GM03348 (cell line): ENCODE data around the gene GSTCD.
A peak's percentile ranks its signal among the peaks of the same experiment; 100 is the strongest.
"Not testable (repeated sequence)": the region's sequence is repeated elsewhere in the genome, so short reads cannot be mapped to it uniquely, and the experiment has no call there.

Experiments
- DNase-seq: peaks from one replicate; pipeline ENCODE4 v3.0.0; 2012; ENCODE audit warnings: low spot score

Gene GSTCD, protein sequence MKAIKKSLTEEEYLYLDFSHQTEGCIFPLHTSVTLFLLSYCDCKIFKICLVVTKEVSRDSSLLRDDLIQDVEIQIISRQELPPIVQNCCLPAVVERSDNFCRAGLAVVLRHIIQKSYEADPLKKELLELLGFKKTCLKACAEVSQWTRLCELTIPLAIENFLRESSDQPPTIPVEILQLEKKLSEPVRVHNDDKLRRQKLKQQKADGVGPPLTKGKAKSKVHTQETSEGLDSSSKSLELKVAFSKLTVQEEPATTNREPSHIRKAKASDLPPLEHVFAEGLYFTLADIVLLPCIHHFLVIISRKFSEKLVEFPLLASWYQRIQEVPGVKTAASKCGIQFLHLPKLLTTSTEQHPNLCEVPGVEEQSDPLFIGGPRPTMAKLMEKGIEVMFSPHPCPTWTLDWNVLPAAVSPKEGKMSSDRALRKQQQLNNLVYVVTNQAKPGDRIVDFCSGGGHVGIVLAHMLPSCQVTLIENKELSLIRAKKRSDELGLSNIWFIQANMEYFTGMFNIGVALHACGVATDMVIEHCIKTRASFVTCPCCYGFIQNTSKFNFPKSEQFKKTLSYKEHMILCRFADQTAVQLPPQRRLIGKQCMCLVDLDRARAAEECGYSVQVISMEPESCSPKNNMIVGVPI

DNA sequence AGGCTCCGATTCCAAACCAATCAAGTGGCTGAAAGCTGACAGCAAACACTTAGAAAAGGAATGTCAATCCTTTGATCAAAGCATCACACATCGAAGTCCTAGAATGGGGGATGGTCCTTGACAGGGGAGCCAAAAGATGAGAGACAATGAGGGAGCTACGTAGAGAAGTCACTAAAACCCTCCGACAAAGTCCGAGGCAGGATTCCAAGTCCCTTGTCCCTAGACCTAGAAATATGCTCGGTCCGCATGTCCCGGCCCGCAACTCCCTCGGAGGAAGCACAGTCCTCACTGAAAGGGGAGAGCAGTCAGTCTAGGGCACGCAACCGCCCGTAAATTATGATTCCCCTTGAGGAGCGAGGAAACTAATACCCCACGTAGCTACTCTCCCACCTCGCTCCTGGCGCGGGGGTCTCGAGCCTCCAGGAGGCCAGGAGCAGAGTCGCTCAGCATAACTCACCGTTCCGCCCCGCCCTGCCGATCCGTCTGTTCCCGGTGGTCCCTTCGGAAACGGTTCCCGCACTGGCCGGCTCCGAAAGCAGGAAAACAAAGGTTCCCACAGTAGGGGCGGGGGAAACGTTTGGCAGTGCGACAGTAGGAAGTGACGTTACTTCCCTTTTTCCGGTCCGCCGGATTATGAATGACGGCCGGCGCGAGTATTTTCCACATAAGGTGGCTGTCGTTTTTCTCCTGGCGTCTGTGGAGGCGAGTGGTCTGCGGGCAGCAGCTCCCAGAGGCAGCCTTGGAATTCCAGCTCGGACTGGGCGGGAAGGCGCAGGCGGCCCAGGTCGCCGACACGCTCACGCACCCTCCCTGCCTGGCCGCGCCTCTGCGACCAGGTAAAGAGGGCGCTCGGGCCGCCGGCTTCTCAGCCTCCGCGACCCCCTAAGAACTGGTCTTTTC lies at the start of gene GSTCD, which contains the start of gene INTS12:
TSS of gene GSTCD (plus strand) at position 604 of the 900 bp plus-strand sequence. CDS start 8,830 bp downstream, outside the sequence.
TSS of gene INTS12 (minus strand) at position 509 of the 900 bp plus-strand sequence. CDS start 8,684 bp downstream, outside the sequence.
- DNase-seq, result peak; percentile 93

DNA sequence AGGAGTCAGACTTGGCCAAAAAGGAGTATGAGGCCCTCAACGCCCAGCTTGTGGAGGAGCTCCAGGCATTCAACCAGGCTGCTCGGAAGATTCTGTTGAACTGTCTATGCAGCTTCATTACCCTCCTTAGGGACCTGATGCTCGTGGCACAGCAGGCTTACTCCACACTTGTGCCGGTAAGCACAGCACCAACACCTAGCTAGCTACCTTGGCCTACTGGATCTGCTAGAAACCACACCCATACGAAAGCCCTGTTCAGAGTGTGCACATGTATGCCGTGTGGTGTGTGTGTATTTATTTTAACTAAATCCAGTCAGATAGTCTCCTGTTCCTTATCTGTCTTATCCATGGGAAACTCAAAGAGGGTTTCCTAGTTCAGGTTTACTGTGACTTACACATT lies 49.4 kb upstream of the GSTCD start:
- no peak for DNase-seq

DNA sequence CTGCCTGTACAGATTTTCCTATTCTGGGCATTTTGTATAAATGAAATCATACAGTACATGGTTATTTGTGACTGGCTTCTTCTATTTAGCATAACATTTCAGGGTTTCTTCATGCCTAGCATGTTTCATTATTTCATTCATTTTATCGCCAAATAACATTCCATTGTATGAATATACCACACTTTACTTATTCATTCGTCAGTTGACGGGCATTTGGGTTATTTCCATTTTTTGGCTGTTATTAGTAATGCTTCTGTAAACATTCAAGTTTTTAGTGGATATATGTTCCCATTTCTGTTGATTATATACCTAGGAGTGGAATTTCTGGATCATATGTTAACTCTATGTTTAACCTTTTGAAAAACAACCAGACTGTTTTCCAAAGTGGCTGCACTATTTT lies 47.6 kb upstream of the GSTCD start:
- no peak for DNase-seq

DNA sequence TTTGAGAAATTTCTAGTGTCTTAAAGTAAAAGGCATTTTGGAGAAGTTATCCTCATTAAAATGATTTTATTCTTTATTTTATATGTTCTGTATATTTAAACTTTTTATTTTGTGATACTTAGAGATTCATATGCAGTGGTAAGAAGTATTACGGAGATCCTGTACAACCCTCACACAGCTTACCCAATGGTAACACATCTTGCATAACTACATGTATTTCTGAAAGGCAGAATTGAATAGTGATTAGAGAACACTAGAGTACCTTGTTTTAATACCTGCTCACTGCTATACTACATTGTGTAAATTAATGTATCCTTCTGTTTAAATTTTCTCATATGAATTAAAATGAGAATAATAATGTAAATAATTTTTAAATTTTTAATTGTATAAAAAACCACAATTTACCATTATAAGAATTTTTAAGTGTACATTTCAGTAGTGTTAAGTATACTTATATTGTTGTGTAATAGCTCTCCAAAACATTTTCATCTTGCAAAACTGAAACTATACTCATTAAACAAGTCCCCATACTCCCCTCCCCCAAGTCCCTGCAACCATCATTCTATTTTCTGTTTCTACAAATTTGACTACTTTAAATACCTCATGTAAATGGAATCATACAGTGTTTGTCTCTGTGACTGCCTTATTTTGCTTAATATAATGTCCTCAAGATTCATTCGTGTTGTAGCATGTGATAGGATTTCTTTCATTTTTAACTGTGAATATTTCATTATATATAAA lies 45.5 kb upstream of the GSTCD start:
- DNase-seq, result no peak

DNA sequence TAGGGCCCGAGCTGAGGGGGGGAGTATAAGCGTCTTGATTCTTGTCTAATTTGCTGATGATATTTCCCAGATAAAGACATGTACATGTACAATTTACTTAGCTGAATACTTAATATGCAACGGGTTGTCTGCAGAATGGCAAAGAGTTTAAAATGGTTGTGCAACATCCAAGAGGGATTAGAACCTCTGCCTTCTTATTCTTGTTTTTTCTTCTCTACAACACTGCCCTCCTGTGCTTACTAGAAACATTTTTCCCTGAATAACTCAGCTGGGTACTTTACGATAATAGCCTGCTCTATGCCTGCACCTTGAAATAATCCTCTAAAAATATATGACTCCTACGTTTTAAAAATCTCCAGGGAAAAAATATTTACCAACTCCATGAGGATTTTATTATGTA lies 41.9 kb upstream of the GSTCD start:
- DNase-seq, result peak; percentile 16

DNA sequence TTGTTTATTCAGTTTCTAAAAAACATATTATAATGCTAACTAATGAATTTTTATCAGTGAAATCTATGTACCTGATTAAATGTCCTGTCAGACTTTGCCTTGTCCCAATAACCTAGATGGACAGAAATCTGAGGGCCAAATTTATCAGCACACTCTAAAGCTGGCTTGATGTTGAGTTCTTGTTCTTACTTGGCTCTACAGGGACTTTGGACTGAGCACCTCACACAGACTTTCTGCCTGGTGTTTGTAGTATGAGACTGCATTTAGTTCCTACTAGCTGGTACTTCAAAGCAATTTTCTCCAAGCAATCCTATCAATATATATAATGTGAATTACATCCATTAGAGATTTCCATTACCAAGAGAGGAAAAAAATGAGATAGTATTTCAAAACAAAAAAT lies 37.9 kb upstream of the GSTCD start:
- no peak for DNase-seq

DNA sequence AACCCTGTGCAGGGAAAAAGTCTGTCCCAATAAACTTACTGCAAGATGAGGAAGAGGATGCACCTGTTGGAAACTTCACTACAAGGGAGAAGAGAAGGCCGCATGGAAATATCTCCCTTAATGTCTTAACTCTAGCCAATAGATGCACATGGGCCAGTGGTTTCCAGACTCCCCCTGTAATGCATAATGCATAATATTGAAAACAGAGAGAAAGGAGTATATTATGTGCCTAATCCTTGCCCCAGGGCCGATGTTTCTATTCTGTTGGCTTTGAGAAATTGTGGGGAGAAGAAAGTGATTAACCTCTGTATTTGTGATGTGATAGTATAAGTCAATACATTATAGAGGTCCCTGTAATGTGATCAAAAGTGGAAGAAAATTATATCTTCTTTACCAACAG lies 37.3 kb upstream of the GSTCD start:
- no peak for DNase-seq

DNA sequence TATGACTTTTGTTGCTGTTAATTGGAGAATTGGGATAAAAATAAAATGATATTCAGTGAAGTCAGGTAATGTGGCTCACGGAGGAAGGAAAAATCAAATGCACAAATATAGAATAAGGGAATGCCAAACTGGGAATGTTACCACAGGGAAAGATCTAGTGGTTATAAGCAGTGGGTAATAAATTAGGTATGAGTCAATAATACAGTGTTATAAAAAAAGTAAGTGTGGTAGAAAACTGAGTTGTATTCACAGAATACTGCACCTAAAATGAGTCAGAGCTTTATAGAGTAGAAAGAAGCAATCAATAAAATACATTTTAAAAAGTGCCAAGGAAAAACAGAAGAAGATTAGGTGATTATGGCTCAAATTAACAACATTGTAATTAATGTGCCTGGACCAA lies 34.6 kb upstream of the GSTCD start:
- DNase-seq, result no peak

DNA sequence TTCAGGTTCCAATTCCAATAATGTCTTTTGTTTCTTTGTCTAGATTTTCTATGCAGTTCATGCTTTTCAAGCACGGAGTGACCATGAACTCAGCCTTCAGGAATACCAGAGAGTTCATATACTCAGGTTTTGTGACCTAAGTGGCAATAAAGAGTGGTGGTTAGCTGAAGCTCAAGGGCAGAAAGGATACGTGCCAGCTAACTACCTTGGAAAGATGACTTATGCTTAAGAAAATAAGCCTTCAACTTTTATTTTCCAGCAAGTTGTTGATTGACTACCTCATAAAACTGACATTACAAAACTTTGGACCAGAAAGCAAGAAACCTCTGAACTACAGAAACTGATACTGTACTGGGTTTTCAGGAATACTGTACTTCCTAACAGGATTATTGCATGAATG lies 30.9 kb upstream of the GSTCD start:
- DNase-seq, result no peak

DNA sequence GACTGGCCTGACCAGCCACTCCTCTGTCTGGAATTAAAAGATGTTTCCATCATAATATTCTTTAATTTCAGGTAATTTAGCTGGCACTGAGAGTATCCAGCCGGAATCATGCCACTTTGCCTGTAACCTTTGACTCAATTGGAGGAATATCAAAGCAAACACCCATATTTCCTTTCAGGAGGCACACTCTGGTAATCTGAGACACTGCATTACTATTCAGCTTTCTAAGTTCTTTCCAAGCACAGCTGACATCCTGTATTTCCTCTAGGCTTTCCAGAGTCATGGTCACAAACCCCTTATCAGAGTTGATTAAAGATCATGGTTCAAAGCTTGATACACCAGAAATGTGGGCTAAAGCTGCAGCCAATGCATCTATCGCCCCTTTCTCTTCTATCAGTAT lies 29.4 kb upstream of the GSTCD start:
- no peak for DNase-seq

DNA sequence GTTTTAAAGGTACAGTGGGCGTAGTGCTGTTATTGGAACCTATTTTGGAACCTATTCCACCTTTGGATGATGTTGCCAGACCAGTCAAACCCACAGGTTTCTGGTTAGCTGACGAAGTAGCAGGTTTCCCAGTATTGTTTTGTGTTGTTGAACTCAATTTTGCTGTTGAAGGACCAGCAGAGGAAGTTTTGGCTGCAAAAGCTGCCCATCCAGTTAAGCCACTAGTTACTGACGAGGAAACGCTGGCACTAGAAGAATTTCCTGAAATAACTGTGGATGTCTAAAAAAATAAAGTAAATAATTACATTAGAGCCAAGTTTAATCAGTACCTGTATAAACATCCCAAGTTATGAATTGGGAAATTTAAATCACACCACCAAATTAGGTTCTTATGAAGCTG lies 25.5 kb upstream of the GSTCD start:
- DNase-seq, result no peak

DNA sequence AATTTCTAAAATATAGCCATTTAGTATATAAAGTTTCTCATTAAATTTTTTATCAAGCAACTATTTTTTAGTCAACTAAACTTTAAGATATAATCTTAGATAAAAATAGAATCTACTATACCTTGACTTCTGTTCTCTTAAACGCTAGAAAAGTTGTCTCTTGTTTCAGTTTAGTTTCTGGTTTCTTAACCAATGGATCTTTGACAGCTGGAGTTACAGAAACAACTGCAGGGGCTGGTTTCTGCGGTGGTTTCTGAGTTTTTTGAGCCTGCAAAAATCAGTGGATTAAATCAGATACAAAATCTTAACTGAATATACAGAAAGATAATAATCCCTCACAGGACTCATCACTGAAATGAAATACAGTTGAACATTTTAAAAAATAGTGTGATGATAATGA lies 22.0 kb upstream of the GSTCD start:
- DNase-seq, result no peak

DNA sequence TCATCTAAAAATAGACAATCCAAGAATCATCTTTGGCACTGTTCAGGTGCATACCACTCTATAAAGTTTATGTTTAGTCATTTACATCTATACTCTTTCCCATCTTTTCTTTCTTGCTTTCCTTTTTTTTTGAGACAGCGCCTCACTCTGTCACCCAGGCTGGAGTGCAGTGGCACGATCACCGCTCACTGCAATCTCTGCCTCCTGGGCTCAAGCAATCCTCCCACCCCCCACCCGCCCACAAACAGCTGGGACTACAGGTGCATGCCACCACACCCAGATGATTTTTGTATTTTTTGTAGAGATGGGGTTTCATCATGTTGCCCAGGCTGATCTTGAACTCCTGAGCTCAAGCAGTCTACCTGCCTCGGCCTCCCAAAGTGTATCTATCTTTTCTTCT lies 13.8 kb upstream of the GSTCD start:
- DNase-seq, result not testable (repeated sequence)

DNA sequence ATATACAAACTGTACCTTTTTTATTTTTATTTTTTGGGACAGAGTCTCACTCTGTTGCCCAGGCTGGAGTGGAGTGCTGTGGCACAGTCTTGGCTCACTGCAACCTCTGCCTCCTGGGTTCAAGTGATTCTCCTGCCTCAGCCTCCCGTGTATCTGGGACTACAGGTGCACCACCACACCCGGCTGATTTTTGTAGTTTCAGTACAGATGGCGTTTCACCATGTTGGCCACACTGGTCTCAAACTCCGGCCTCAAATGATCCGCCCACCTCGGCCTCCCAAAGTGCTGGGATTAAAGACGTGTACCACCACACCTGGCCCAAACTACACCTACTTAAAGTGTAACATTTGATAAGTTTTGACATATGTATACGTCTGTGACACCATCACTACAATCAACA lies 12.8 kb upstream of the GSTCD start:
- not testable (repeated sequence) for DNase-seq

DNA sequence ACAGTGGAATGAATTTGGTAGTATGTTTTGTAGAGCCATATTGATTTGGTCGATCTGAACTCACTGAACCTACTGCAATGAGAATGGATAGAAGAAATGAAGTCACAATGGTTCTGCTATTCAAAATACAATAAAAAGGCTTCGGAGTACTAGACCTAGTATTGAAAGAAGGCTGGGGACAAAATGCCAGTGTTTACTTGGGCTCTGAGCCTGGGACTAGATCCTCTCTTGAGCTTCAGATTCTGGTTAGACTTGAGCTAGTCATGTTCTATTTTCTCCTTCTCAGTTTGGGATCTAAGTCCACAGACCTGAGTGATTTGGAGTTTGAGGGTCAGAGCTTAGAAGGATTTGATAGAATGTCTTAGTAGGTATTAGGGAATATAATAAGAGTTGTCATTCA lies 10.0 kb upstream of the GSTCD start:
- DNase-seq, result no peak

DNA sequence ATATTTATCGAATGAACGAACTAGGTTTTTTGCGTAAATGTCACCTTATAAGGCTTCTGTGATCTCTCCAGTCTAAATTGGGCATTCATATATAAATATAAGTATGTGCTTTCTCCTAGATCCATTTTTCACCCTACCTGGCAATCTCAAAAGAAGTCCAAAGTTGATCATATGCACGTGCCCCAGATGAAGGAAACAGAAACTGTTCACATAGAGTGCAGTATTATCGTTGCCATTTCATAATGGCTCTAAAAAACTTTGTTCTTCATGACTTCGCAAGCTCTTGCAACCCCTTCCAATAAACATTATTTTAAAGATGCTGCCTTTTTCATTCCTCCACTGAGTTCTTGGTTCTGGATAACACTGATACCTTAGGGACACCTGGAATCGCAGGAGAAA lies 803 bp upstream of the GSTCD start:
- no peak for DNase-seq

DNA sequence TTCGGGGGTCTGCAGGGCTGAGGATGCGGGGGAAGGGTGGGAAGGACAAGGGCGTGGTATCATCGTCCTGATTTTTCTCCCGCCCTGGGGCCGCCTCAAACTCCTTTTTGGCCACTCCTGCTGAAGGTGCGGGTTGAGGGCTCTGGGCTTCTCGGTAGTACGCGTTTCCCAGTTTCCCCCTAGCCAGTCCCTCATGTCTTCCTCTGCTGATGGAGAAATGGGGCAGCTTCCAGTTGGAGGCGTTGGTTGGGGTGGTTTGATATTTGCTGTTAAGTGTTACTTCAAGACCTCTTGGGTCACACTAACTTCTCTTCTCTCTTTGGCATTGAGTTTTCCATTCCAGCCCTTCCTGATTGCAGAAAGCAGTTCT lies 482 bp downstream of the GSTCD start:
- peak; percentile 16 for DNase-seq

DNA sequence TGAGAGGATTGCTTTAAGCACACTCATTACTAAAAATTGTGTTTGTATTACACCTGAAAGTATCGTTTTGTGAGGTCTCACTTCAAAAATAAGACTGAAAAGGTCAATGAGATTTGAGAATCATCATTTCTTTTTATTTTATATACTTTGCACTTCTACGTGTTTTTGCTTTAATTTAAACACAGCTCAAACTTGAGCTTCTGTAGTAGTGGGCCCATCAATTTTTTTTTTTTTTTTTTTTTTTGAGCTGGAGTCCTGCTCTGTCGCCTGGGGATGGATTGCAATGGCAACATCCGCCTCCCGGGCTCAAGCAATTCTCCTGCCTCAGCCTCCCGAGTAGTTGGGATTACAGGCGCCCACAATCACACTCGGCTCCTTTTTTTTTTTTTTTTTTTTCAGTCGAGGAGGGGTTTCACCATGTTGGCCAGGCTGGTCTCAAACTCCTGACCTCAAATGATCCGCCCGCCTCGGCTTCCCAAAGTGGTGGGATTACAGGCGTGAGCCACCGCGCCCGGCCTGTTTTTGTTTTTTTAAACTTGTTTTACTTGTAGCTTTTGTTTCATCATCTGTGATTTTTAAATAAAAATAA lies 1.5 kb downstream of the GSTCD start:
- DNase-seq, result no peak

DNA sequence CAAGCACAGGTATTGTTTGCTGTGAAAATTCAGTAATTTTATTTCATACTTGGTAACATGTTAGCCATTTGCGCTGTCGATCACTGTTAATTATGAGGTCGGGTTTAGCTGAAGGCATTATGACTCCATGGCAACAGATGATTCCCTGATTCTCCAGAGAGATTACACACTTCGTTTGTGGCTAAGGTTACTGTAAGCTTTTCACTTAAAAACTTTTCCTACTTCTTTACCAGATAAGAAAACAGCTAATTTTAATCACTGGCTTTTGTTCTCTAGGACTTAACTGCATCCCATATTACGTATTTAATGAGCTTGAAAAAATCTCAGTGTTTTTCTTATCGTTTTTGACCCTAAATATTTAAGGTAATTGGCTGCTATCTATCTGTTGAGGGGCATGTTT lies 2.1 kb downstream of the GSTCD start:
- no peak for DNase-seq

DNA sequence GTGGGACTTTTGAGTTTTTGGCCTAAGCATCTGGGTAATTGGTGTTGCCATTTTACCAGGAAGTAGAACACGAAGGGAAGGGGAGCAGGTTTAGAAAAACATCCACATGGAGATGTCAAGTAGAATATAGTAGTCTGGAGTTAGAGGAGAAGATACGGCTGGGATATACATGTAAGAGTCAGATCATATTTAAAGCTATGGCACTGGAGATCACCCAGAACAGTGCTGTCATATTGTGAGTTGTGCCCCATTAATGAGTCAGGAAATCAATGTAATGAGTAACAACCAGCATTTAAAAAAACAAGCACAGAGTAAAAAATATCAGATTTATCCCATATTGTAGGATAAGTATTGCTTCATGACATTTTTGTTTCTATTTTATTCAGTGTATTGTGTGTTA lies 4.2 kb downstream of the GSTCD start:
- DNase-seq, result no peak

DNA sequence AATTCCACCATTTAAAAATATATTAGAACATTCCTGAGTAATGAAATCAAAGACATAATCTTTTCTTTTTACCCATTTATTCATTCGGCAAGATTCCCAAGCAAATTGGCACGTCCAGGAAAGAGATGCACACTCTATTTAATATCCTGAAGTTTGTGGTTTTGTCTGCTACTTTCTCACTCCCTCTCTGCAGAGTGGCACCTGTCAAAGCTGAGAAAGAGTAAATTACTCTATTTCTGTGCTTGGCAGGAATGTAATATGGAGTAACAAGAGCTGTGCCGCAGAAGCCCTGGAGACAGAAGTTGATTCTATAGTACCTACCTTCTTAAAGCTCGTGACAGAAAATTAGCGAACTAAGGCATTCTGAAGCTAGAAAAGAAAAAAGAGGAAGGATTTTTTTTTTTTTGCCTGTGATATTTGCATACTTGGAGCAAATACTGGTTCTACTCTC lies 5.5 kb downstream of the GSTCD start:
- peak; percentile 14 for DNase-seq
